HCT116 (cell line): ENCODE data around the gene ADD1. TPM values are rescaled to one million over a fixed set of nuclear protein-coding genes. Genes with fewer than 3 reads are reported as not detected.

Source experiments
- ATAC-seq: fragments of 200-7000 bp; cut with Tn5 transposase; 2 replicates; pipeline ENCODE4 v1.9.1; 2020; ENCODE audit warnings: mild to moderate bottlenecking, moderate library complexity
- BruUV-seq: library from RNA; stranded (reverse); fragments of 400-500 nt; replicated peaks from 2 replicates; lab custom pipeline; 2021; lab: Mats Ljungman, UMichigan
- CTCF ChIA-PET: fragments of 300-600 bp; sonication (Branson Sonifier 250); formaldehyde crosslinking; loops from one replicate; lab custom pipeline; 2021; ENCODE audit warnings: antibody characterized with exemption; lab: Charles Lee
- POLR2A ChIA-PET: fragments of 300-600, 350-600 bp; sonication (Branson Sonifier 250); formaldehyde crosslinking; loops from one replicate; lab custom pipeline; 2021; ENCODE audit warnings: antibody characterized with exemption; lab: Charles Lee
- RAD21 ChIA-PET, 2 experiments: fragments of 300-600 bp; sonication (Branson Sonifier 250); formaldehyde crosslinking; loops; one replicate each; lab custom pipeline; 2023; ENCODE audit warnings: low total read pairs in 2 of 2; ENCODE audit not compliant: uncharacterized antibody in 2 of 2, unreplicated experiment in 2 of 2, low non-redundant PET in 1 of 2; lab: Charles Lee
- DNase-seq: peaks from one replicate; pipeline ENCODE4 v3.0.0-alpha.2; 2010; ENCODE audit warnings: low read depth, low spot score
- H2AFZ ChIP-seq: fragments of 200-600 bp; shearing (Covaris generic), sonication (generic); 2 replicates; pipeline ENCODE4 v1.6.1; 2017; ENCODE audit warnings: low read depth, mixed run types, mixed read lengths, antibody characterized with exemption, low read length; ENCODE audit not compliant: poor library complexity, severe bottlenecking
- H3K27ac ChIP-seq: 2 replicates; pipeline ENCODE4 v1.5.1; 2012; ENCODE audit warnings: low read depth, low read length
- H3K27me3 ChIP-seq: fragments of 200-600 bp; sonication (generic); 2 replicates; pipeline ENCODE4 v1.6.1; 2016; ENCODE audit warnings: mixed run types, low read length, mixed read lengths; ENCODE audit not compliant: insufficient read depth
- H3K36me3 ChIP-seq, 2 experiments: fragments of 200-500 bp in 1 of 2; fragments of 200-600 bp in 1 of 2; sonication (Bioruptor generic) in 1 of 2; sonication (generic) in 1 of 2; 2 replicates each; pipeline versions ENCODE4 v1.5.1 to v1.6.1; 2014 to 2016; ENCODE audit warnings: low read length in 2 of 2, inconsistent platforms in 1 of 2, mixed read lengths in 1 of 2, mixed run types in 1 of 2; ENCODE audit not compliant: insufficient read depth in 2 of 2, control insufficient read depth in 1 of 2
- H3K4me1 ChIP-seq, 2 experiments: fragments of 200-600 bp in 1 of 2; sonication (generic) in 1 of 2; 2 replicates each; pipeline versions ENCODE4 v1.5.1 to v1.6.1; 2012 to 2017; ENCODE audit warnings: low read length in 2 of 2, inconsistent platforms in 1 of 2, mild to moderate bottlenecking in 1 of 2, mixed read lengths in 1 of 2, mixed run types in 1 of 2, moderate library complexity in 1 of 2; ENCODE audit not compliant: insufficient read depth in 2 of 2, control insufficient read depth in 1 of 2
- H3K4me2 ChIP-seq: fragments of 200-600 bp; sonication (generic); 2 replicates; pipeline ENCODE4 v1.6.1; 2017; ENCODE audit warnings: mixed run types, low read length, mixed read lengths
- H3K4me3 ChIP-seq, 2 experiments: fragments of 200-600 bp in 1 of 2; sonication (generic) in 1 of 2; replicated peaks in 1 of 2; 2 replicates each; pipeline ENCODE4 v1.5.1; 2011 to 2016; ENCODE audit warnings: low read length in 2 of 2, control low read depth in 1 of 2, low read depth in 1 of 2, mild to moderate bottlenecking in 1 of 2, mixed read lengths in 1 of 2, mixed run types in 1 of 2
- H3K79me2 ChIP-seq: fragments of 200-600 bp; sonication (generic); 2 replicates; pipeline ENCODE4 v1.6.1; 2017; ENCODE audit warnings: mild to moderate bottlenecking, mixed run types, low read length, moderate library complexity, mixed read lengths; ENCODE audit not compliant: insufficient read depth
- H3K9ac ChIP-seq: fragments of 200-600 bp; sonication (generic); 2 replicates; pipeline ENCODE4 v1.6.1; 2016; ENCODE audit warnings: low read length, mixed read lengths
- H3K9me2 ChIP-seq: fragments of 200-600 bp; sonication (generic), shearing (Covaris generic); 2 replicates; pipeline ENCODE4 v1.6.1; 2017; ENCODE audit warnings: mixed run types, mild to moderate bottlenecking, moderate library complexity; ENCODE audit not compliant: insufficient read depth
- H3K9me3 ChIP-seq, 2 experiments: fragments of 200-500 bp in 1 of 2; fragments of 200-600 bp in 1 of 2; sonication (Bioruptor generic) in 1 of 2; sonication (generic) in 1 of 2; 2 replicates each; pipeline ENCODE4 v1.6.1; 2014 to 2017; ENCODE audit warnings: low read length in 2 of 2, mixed read lengths in 2 of 2, inconsistent platforms in 1 of 2, low read depth in 1 of 2, mild to moderate bottlenecking in 1 of 2, mixed run types in 1 of 2, moderate library complexity in 1 of 2; ENCODE audit not compliant: control insufficient read depth in 1 of 2, insufficient read depth in 1 of 2
- H4K20me1 ChIP-seq: fragments of 200-600 bp; sonication (generic), shearing (Covaris generic); 2 replicates; pipeline ENCODE4 v1.6.1; 2017; ENCODE audit warnings: mixed run types, mild to moderate bottlenecking, moderate library complexity; ENCODE audit not compliant: insufficient read depth
- ATF3 ChIP-seq: IDR thresholded peaks from 2 replicates; pipeline ENCODE4 v1.6.1; 2012
- CBX3 ChIP-seq: IDR thresholded peaks from 2 replicates; pipeline ENCODE4 v1.6.1; 2012; ENCODE audit warnings: low read depth
- CEBPB ChIP-seq: IDR thresholded peaks from 2 replicates; pipeline ENCODE4 v1.6.1; 2012; ENCODE audit warnings: low read depth
- CTCF ChIP-seq, 3 experiments: fragments of 200-600 bp in 1 of 3; sonication (generic) in 1 of 3; IDR thresholded peaks in 2 of 3; conservative IDR thresholded peaks in 1 of 3; 2 replicates each; pipeline ENCODE4 v1.5.1; 2012 to 2017; ENCODE audit warnings: low read depth in 2 of 3, low read length in 2 of 3, antibody characterized with exemption in 1 of 3, borderline replicate concordance in 1 of 3, control low read depth in 1 of 3, mild to moderate bottlenecking in 1 of 3, mixed read lengths in 1 of 3, mixed run types in 1 of 3, moderate library complexity in 1 of 3; ENCODE audit not compliant: insufficient read depth in 1 of 3
- EZH2phosphoT487 ChIP-seq: fragments of 200-600 bp; IDR thresholded peaks from 2 replicates; pipeline ENCODE4 v1.6.1; 2018; ENCODE audit warnings: antibody characterized with exemption, borderline replicate concordance
- FOSL1 ChIP-seq: IDR thresholded peaks from 2 replicates; pipeline ENCODE4 v1.6.1; 2012; ENCODE audit warnings: low read depth
- JUND ChIP-seq: IDR thresholded peaks from 2 replicates; pipeline ENCODE4 v1.6.1; 2012
- SIN3A ChIP-seq: IDR thresholded peaks from 2 replicates; pipeline ENCODE4 v1.6.1; 2012; ENCODE audit warnings: low read depth
- SRF ChIP-seq: IDR thresholded peaks from 2 replicates; pipeline ENCODE4 v1.6.1; 2012; ENCODE audit warnings: low read depth
- TCF7L2 ChIP-seq: IDR thresholded peaks from 2 replicates; pipeline ENCODE4 v1.7.0; 2011; ENCODE audit warnings: borderline replicate concordance, inconsistent platforms; ENCODE audit not compliant: insufficient read depth, insufficient read length; ENCODE audit errors: extremely low read depth
- YY1 ChIP-seq: IDR thresholded peaks from 2 replicates; pipeline ENCODE4 v1.6.1; 2011; ENCODE audit warnings: low read length, low read depth, moderate library complexity, mild to moderate bottlenecking; ENCODE audit not compliant: insufficient replicate concordance; ENCODE audit errors: extremely low read depth
- ZFX ChIP-seq: fragments of 450-650 bp; IDR thresholded peaks from 2 replicates; pipeline ENCODE4 v1.6.1; 2017
- ZNF274 ChIP-seq: fragments of 200-500 bp; sonication (Bioruptor generic); IDR thresholded peaks from 2 replicates; pipeline ENCODE4 v1.6.1; 2014; ENCODE audit warnings: mild to moderate bottlenecking, low read depth, low read length, inconsistent platforms
- intact Hi-C: fragments of 100-400 bp; cut with micrococcal nuclease; formaldehyde crosslinking; loops from 2 replicates; pipeline ENCODE4 v1.10.0; 2022
- total RNA-seq: library from RNA; stranded (reverse); gene quantifications from one replicate; pipeline ENCODE4 v1.2.1, GENCODE V29; 2021; ENCODE audit not compliant: unreplicated experiment

ADD1 gene
- total RNA-seq, 1 experiment from 2014 or later: 139 TPM

DNA sequence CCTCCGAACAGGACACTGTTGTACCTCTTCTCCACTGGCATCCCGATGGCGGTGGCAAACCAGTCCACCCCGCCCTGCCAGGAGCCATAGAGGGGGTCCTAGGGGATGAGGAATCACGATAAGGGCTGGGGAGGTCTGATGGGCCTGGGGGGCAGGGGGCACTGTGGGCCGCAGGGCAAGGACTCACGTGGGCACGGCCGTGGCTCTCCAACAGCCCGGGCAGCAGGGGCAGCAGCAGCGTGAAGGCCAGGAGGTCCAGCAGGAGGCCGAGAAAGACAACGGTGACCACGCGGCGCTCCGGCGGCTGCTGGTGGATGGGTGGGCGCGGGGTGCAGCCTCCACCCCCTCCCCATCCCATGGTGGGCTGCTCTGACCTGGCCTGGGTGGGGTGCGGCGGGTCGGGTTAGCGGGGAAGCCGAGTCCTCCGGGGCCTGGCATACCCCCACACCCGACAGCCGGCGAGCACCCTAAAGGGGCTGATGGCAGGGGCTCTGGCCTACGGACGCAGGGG is 90.0 kb downstream of the ADD1 start:
- Histone ChIP-seq H3K4me3 (peak overlapping the region; percentile 65 to 95), H3K9me2 (no peaks in the 10 kb centered on the region), H3K79me2 (peaks cover 36% of the 10 kb centered on the region), H3K27ac (peak overlapping the region; percentile 73), H3K9me3 (no peaks in the 10 kb centered on the region), H3K27me3 (no peaks in the 10 kb centered on the region), H2AFZ (no peak overlapping the region), H3K36me3 (peaks cover 3 to 41% of the 10 kb centered on the region in 2 experiments; a peak in 2 of 4 replicates), H3K4me1 (peaks cover 24 to 41% of the 10 kb centered on the region in 2 experiments), H4K20me1 (peaks cover 5% of the 10 kb centered on the region; the same call in 1 of the 2 replicates), H3K9ac (peak overlapping the region; percentile 74), H3K4me2 (peak overlapping the region; percentile 89)
- RAD21 ChIA-PET: no interaction called here
- CTCF ChIA-PET: no interaction called here
- POLR2A ChIA-PET: no interaction called here
- DNase-seq (no peak), ATAC-seq (no peak)
- BruUV-seq: TSS peak; percentile 2
- no peak for TF ChIP-seq CEBPB
- no peak for TF ChIP-seq JUND
- no peak for TF ChIP-seq ATF3
- TF ChIP-seq ZFX: no peak
- no peak for TF ChIP-seq TCF7L2
- no peak for TF ChIP-seq SIN3A
- TF ChIP-seq CTCF (IDR thresholded peaks at IDR 0.05 in 2 of 3, conservative IDR thresholded peaks at IDR 0.05 in 1 of 3; ENCODE audit: borderline replicate concordance in 1 of 3, insufficient read depth in 1 of 3, low read depth in 2 of 3, low read length in 2 of 3): no peak
- TF ChIP-seq FOSL1: no peak
- no peak for TF ChIP-seq YY1
- TF ChIP-seq EZH2phosphoT487: no peak
- TF ChIP-seq ZNF274: no peak
- TF ChIP-seq SRF: no peak
- TF ChIP-seq CBX3: no peak
- intact Hi-C loops: loop anchor here (2.0 kb wide), 1 partner anchor 169 kb away; no protein-coding TSS in a partner anchor
